NCI-H146 treated with DMSO at 0.1 percent for 48 hours (cell line): ENCODE results near the gene MARCHF9.

ENCODE experiments used
- DNase-seq: peaks from one replicate; lab custom pipeline; 2025; ENCODE audit not compliant: unreplicated experiment; lab: John Stamatoyannopoulos, UW

MARCHF9 gene

DNA sequence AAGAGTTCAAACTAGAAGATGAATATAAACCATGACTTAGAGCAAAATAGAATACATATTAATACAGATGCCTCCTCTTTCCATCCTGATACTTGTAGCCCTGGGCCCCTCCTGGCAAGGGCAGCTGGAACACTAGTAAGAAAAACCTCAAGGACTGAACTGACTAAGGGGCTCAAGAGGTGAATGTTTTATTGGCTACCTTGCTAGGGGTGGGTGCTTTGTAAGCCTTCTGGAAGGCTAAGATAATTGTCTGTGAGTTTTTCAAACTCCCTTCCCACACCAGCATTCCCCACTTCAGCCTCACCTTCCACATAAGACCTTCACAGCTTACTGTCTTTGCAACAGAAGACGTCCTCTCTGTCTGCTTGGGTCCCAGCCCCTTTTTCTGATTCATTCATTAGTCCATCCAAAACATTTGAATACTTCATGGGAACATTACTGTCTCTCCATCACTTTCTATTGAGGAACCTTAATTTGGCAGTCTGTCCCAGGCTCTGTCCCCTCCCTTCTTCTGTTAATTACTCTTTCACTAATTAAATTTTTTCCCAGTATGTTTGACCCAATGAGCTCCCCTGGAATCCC is 1.1 kb upstream of the MARCHF9 start:
- no peak for DNase-seq

DNA sequence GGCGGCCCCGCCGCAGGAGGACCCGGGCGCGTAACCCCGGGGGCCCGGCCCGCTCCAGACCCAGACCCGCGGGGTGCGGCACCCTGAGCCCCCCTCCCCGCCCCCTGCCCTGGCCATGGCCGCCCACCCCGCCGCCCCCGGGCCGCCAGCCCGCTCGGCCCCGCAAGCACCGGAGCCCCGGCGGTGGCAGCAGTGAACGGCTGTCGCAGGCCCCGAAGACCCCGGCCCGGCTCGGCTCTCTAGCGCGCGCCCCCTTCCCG is 221 bp downstream of the MARCHF9 start:
- no peak for DNase-seq

DNA sequence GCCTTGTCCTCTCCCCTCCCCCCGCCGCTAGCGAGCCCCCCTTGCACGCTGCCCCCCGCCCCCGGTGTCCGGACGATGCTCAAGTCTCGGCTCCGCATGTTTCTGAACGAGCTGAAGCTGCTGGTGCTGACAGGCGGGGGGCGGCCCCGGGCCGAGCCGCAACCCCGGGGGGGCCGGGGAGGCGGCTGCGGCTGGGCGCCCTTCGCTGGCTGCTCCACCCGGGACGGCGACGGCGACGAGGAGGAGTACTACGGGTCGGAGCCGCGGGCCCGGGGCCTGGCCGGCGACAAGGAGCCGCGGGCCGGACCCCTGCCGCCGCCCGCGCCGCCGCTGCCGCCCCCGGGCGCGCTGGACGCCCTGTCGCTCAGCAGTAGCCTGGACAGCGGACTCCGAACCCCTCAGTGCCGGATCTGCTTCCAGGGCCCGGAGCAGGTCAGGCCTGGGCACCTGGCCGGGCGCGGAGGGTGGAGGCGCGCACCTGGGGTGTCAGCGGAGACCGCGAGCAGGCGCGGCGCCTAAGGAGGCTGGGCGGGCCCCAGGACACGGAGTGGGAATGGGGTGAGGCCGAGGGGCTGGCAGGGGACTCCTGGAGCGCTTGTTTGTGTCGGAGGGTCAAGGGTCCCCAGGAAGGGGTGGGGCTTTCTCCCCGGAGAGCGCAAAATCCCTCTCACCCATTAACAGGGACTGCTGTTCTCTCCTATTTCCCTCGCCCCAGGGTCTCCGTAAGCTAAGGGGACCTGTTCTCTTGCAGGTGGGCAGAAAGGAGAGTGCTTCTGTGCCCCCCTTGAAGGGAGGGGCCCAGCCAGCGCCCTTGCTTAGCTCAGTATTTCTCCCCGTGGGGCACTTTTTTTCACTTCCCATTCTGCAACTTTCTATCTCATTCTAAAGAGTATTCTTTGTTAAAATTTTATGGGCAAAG is 810 bp downstream of the MARCHF9 start:
- peak; percentile 15 for DNase-seq

DNA sequence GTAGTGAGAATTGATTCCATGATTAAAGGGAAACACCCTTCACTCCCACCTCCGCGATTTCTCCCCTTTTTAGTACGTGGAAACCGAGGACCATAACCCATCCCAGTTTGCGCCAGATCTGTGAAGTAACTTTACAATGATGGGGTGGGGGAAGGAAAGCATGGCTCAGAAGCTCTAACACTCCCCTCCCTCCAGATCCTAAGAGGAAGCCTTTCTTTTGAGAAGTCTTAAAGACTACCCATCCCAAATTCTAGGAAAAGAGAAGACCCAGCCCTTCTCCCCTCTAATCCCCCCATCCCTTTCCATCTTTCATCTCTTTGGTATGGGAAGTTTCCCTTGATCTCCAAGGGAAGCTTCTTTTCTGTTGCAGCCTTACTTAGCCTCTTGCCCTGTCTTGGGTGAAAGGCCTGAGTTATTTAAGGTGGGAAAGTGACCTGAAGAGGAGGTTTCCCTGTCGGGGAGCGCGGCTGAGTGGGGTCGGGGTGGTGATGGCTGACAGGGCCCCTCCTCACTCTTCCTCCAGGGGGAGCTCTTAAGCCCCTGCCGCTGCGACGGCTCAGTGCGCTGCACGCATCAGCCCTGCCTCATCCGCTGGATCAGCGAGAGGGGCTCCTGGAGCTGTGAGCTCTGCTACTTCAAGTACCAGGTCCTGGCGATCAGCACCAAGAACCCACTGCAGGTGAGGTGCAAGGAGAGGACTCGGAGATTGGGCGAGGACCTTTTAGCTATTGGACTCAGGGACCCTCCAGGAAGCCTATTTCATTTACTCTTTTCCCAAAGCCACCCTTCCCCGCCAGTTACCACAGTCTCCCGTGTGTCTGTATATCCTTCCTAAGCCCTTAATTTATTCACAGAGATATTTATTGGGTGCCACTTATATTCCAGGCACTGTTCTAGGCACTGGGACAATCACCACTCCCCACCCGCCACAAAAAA is 1.8 kb downstream of the MARCHF9 start:
- no peak for DNase-seq

DNA sequence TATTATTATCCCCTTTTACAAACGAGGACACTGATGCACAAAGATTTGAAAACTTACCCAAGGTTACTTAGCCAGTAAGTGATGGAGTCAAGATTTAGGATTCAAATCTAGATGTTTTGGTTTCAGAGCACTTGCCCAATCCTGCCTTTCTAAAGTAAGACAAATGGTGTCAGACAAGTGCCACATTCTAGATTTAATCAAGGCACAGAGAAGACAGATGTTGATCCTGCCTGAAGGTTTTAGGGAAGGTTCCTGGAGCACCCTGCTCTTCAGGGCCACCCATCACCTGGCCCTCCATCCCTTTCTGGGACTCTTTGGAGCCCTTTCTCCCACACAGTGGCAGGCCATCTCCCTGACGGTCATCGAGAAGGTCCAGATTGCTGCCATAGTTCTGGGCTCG is 2.9 kb downstream of the MARCHF9 start:
- DNase-seq: no peak

DNA sequence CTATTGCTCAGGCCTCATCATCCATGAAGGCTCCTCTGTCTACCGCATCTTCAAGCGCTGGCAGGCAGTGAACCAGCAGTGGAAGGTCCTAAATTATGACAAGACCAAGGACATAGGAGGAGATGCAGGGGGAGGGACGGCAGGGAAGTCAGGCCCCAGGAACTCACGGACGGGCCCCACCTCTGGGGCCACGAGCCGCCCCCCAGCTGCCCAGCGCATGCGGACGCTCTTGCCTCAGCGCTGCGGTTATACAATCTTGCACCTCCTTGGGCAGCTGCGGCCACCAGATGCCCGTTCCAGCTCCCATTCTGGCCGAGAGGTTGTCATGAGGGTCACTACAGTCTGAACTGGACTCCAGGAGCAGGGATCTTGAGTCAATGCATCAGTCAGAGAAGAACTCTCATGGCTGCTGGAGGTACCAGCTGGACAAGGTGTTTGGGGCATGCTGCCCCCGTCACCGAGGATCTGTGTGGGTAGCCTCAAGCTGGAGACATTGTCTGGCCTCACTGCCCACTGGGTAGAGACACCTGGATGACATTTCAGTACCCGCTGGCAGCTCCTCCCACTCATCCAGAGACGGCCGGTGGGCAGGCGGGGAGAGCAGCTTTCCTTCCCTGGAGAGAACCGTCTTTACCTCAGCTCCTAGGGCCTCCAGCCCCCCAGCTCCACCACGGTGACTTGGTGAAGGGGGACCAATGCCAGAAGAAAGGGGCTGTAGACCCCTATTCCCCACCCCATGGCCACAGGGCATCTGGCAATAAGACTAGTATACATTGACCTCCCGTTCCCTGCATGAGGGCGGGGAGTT is 3.9 kb downstream of the MARCHF9 start:
- DNase-seq: no peak

DNA sequence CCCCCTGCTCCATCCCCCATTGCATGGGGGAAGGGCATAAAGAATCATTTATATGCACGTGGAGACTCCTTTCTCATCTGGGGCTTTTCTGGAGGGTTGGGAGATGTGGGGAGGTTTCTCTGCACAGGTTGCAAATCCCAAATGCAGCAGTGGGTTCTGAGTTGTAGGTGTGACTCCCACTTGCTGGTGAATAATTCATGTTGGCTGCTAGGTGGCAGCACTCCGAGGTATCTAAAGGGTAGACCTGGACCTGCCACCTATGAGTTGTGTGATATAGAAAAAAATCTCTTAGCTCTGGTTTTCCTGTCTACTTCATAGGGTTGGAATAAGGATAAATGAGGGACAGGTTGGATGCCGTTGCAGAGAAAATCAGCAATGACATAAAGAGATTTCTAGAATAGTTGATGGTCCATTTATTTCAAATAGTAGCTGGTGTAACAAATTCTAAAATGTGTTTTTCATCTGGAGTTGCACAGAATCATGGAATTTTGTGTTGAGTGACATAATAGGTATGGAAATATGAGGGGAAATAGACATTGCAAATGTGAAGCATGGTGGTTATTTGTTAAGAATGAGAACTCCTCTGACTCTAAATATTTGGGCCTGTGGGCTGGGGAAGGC is 4.6 kb downstream of the MARCHF9 start:
- DNase-seq: no peak

DNA sequence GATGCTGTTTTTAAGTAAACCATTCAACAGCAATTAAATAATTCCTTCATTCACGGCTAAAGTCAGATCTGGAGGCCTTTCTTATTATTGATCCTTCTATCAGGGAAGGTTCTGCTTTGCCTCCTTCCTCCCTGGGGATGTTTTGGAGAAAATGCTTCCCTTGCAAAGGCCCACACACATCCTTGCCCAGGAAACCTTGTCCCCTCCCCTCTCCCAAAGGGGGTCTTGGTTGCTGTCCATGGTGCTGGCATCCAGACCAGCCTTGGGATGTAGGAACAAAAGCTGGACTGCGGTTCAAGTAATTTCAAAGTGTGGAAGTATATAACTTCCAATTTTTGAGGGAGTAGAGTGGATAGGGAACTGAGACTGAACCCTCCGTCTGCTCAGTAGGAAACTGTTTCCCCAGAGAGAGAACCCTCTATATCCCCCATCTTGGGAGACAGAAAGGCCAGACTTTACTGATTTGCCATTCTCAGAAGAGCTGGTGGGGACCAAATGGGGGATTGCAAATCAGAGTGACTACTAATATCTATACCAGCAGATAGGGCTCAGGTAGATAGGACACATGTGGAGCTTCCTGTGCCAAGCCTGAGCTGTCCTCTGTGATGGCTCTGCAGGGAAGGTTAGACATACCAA is 5.6 kb downstream of the MARCHF9 start:
- no peak for DNase-seq

DNA sequence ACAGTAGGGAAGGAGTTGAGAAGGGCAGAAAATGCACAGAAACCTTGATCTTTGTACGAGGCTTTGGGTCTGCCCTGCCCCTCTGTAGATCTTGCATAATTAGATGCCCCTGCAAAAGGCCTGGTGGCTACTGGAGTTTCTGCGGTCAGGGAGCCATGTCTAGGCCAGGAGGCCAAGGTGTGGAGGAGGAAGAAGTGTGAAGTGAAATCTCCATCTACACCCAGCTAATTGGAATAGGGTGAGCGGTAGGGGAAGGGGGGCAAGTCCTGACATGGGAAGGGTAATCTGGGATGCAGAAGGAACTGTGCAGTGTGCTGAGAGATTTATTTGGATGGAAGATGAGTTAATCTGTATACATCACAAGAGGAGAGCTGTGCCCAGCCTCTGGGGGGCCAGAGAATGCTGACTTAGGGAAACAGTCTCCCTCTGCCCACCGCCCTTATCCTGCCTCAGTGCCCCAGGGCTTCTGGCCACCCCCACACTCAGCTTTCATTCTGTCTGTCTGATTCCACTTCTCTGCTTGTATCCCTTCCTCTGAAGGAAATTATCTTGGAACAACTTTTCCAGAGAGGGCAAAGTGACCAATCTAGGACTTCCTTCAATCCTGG is 6.6 kb downstream of the MARCHF9 start:
- DNase-seq: no peak

DNA sequence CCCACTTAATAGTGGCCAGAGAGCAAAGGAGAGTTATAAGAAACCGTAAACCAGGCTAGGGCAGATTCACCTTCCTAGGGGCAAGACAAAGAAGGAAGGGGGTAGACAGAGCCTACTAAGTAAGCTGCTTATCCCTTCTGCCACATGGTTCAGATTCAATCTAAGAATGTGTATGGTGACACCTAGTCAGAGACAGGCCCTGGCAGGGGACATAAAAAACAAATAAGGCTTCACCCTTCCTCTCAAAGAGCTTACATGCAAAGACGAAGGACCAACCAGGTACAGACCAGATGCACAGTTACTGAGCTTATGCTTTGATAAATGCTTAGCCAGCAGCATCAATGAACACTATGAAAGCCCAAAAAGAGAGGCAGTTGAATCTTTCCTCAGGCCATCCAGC is 7.6 kb downstream of the MARCHF9 start:
- no peak for DNase-seq

DNA sequence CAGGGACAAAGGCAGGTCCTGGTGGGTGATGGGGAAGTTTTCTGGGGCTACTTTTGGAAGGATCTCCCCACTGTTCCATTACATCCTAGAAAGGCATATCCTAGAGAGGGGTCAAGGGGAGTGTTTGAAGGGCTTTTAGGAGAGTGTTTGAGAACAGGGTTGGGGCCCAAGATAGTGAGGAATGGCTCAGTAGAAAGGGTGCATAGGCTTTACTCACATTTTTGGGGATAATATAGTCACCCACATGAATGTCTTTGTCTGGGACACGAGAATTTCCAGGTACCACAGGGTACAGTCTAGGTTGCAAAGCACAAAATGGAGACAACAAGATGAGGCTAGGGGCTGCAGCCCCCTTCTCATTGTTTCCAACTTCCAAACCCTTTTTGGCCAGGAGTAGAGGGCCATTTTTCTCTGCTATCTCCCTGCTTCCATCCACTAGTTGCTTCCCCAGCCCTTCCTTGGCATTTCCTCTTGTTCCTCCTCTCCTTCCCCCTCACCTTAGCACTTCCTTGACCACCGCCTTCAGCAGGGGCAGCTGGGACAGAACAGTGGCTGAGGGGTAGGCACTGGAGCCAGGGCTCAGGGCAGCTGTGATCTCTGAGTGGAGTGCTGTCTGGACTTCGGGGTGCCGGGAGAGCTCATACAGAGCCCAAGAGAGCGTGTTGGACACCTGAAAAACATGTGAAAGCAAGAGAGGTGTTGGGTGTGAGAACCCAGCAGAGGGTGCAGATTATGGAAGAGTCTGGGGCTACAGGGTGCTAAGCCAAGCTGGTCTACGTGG is 9.2 kb downstream of the MARCHF9 start:
- DNase-seq: no peak

DNA sequence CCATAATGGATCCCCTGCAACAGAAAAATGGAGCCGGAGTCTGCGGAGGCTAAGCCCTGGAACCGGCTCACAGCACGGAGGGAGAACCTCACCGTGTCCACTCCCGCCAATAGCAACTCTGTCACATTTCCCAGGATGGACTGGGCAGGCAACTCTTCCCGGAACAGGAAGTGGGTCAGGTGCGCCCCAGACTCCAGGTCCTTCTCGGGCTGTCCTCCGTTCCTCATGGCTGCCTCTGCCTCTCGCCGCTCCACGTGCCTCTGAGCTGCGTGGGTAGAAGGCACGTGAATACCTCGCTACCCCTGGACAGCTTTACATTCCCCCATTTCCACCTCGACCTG is 9.7 kb downstream of the MARCHF9 start:
- peak; percentile 31 for DNase-seq

DNA sequence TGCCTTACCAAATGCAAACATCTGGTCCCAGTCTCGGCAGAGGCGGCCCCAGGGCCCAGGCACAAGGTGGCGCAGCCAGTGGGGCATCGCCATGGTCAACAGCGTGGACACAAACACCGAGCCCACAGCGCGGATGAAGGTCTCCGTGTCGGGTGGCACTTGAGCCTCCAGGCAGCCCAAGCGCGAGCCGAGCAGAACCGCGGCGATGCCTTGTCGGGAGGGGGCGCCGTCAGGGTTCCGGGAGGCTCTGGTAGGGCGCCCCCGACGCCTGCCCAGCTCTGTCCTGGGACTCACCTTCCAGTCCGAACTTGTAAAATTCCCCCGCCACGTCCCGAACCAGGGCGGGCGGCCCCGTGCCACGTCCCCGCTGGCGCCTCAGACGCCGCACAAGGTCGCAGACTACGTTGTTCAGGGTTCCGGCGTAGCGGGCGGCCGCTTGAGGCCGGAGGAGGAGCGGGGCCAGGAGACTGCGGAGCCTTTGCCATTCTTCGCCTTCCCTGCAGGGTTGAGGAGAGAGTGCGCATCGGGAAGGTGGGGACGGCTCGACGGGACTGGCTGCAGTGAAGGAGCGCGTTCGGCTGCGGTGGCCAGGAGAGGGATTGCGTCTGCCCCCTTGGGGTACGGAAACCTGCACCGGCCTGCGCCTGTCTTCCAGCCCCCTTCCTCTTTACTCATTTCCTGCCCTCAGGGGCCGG is 10.2 kb downstream of the MARCHF9 start:
- no peak for DNase-seq

DNA sequence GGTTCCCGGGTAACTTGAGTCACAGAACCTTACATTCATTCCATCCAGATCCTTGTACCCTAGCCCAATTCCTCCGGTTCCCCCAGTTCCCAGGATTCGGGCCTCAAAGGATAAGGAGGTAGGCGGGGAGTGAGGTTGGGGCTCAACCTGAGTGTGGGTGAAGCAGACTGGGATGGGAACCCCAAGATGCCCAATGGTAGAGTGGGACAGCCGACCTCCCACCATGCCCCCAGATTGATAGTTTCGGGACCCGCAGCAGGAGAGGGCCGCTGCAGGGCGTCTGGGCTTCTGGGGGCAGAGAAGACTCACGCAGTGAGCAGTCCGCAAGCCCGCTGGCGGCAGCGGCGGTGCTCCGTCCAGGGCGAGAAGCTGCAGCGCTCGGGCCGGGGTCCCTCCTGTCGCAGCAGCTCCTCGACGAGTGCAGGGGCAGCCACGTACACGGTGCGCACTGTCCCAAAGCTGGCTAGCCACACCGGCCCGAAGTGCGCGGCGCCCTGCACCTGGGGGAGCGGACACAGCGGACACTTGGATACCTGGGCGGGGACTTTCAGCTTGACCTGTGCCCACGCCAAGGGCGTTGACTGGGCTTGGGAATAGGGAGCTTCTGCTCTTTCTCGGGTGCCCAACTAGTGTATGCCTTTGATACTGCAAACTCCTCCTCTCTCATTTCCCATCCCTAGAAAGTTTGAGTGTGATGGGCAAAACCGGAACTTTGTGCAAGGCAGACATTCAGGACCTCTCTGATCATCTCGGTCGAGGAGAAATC is 11.0 kb downstream of the MARCHF9 start:
- DNase-seq: no peak

DNA sequence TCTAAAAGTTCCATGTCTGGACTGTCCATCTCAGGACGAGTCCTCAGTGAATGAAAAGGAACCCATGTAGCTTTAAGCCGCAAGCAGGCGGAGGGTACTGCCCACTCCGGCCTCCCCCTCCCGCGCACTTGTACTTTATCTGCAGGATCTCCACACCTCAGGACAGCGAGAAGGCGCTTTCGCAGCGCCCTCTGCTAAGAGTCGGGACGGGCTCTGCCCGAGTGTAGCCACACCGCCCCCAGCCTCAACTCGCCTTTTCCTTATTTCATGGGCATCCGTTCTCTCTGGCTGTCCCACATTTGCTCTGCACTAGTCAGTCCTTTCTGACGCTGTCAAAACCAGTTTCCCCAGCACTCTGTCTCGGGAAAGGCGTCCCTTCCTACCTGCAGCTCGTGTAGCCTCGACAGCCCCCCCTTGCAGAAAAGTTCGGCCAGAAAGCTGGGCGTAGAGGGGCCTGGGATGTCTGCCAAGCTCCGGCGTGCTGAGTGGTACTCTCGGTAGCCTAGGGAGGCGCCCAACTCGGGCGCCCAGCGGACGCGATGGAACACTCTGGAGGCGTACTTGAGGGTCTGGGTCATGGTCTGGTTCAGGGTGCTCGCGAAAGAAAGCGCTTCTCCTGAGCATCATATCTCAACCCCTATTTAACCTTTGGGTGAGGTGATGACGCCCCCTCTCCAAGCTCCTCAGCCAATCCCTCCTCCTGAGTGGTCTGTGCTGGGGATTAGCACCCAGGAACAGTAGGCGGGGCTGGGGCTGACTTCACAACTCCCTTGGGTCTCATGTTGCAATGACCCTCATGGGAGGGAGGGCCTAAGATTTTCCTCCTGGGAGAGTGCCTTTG is 11.8 kb downstream of the MARCHF9 start, which contains the start of gene CYP27B1:
CYP27B1 (minus strand) TSS at position 615 of the 841 bp plus-strand sequence; CDS start at position 578, 37 bp downstream.
- no peak for DNase-seq

DNA sequence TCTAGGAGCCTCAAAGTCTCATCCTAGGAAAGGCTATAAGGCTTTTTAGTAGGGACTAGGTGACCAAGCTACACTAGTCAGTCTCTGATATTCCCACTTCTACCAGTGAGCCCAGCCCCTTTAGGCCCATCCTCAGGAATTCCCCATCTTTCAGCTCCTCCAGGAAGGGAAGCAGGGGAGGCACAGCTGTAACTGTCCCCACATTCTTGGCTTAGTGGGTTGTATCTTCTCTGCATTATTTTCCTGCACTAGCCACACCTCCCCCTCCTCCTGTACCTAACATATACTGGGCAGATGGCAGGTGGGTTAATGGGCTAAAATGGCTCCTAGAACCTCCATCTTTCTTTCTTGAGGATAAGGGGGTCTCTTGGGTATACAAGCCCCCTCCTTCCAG is 12.4 kb downstream of the MARCHF9 start:
- DNase-seq: no peak

DNA sequence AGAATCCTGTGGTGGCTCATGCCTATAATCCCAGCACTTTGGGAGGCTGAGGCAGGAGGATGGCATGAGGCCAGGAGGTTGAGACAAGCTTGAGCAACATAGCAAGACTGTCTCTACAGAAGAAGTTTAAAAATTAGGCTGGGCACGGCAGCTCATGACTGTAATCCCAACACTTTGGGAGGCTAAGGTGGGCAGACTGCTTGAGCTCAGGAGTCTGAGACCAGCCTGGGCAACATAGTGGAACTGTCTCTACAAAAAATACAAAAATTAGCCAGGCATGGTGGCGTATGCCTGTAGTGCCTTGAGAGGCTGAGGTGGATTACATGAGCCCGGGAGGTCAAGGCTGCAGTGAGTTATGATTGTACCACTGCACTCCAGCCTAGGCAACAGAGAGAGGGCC is 13.0 kb downstream of the MARCHF9 start:
- no peak for DNase-seq
